Pancreas (tissue), 10 donors: ENCODE data around the gene SKI. TPM values are rescaled to one million over a fixed set of nuclear protein-coding genes. Genes with fewer than 3 reads are reported as not detected.

Source experiments
- ATAC-seq, 4 donors: fragments of 200-7000 bp; cut with Tn5 transposase; one replicate each; pipeline versions ENCODE4 v1.8.0 to v1.9.1; 2020; ENCODE audit warnings: mild to moderate bottlenecking in 4 of 4, moderate library complexity in 4 of 4
- DNase-seq, 6 donors: peaks; one replicate each; pipeline ENCODE4 v3.0.0-alpha.2; 2020
- FAIRE-seq: peaks from 2 replicates; lab custom pipeline; 2012; peaks lifted over from hg19 to GRCh38; lab: Jason Lieb, UNC
- H3K27ac ChIP-seq, 4 donors: fragments of 200-600 bp; sonication (generic); 1 replicate in 3 of 4; 2 replicates in 1 of 4; pipeline versions ENCODE4 v1.5.0 to v1.8.0; 2020
- H3K27me3 ChIP-seq, 4 donors: fragments of 200-600 bp; one replicate each; pipeline ENCODE4 v1.8.0; 2021
- H3K36me3 ChIP-seq, 3 donors: fragments of 200-600 bp; sonication (generic) in 1 of 3; one replicate each; pipeline versions ENCODE4 v1.5.0 to v1.8.0; 2020 to 2021
- H3K4me1 ChIP-seq, 3 donors: fragments of 200-600 bp; one replicate each; pipeline ENCODE4 v1.8.0; 2021
- H3K4me3 ChIP-seq, 4 donors: fragments of 200-600 bp; sonication (generic) in 2 of 4; one replicate each; pipeline versions ENCODE4 v1.5.0 to v1.8.0; 2020 to 2021
- H3K9me3 ChIP-seq, 4 donors: fragments of 200-600 bp; one replicate each; pipeline ENCODE4 v1.8.0; 2021
- CTCF ChIP-seq, 4 donors: fragments of 200-600 bp; sonication (generic) in 3 of 4; IDR thresholded peaks; one replicate each; pipeline versions ENCODE4 v1.5.0 to v1.8.0; 2021; ENCODE audit warnings: antibody characterized with exemption in 4 of 4
- WGBS, 2 donors: extraction: QIAGEN DNeasy Blood & Tissue Kit; methylation state at CpG; one replicate each; pipeline ENCODE4 v1.1.7; 2013; 5-methylcytosine and 5-hydroxymethylcytosine counted together
- intact Hi-C, 3 donors: fragments of 100-400 bp; cut with DNase I; formaldehyde crosslinking; loops; one replicate each; pipeline versions ENCODE4 v1.11.1 to v1.14.2; 2022
- polyA plus RNA-seq, 2 donors: library from polyadenylated mRNA; stranded (reverse); fragments of 200-250 nt; gene quantifications; one replicate each; pipeline ENCODE4 v1.2.3, GENCODE V29; 2013
- total RNA-seq, 6 donors: library from RNA; stranded (reverse); fragmentation: NEBNext Ultra II Directional in 4 of 6; extraction: Animal tissue kit (Norgen Biotek cat#: 25700) in 4 of 6; gene quantifications; one replicate each; pipeline versions ENCODE4 v1.2.1 to v1.2.4, GENCODE V29; 2021 to 2023
- donor health status: healthy with polysubstance abuse.
- donor health status: DM: no; HTN: no; CAD: no; lungs with moderate emphysema.
- donor health status: DM: no; HTN: no; CAD: no.
- donor health status: control.
- donor health status: control.
- donor health status: Bipolar disorder and iron deficiency.
- donor health status: DM: yes; HTN: yes; CAD: no.
- donor health status: DM: no; HTN: no; CAD: no.
- donor health status: DM: no; HTN: no; CAD: no.
- donor health status: DM: yes; HTN: yes; CAD: no.

SKI gene
- total and polyA plus RNA-seq, 8 donors, result 8.6 to 27.9 (median 14.0) TPM

- DNase-seq (no peak), ATAC-seq (no peak), FAIRE-seq (no peak)
- no peak for TF ChIP-seq CTCF (IDR thresholded peaks at IDR 0.05)
- Histone ChIP-seq H3K27ac (no peak overlapping the region), H3K9me3 (no peaks in the 10 kb centered on the region), H3K36me3 (no peaks in the 10 kb centered on the region), H3K4me3 (no peak overlapping the region), H3K4me1 (no peaks in the 10 kb centered on the region), H3K27me3 (no peaks in the 10 kb centered on the region)
- whole genome bisulfite sequencing, 2 donors, result 92 to 96% methylated on average over 14 of the region's 14 CpGs
- intact Hi-C loops, result no loop called here
Observed at GRCh38 chr1:2181271-2181670, 46.8 kb upstream of the SKI start.

GRCh38 chr1:2181752-2182151, 46.4 kb upstream of the SKI start:
- TF ChIP-seq CTCF (IDR thresholded peaks at IDR 0.05), result no peak
- DNase-seq (peak in 1 of 6 donors; percentile 50), FAIRE-seq (no peak), ATAC-seq (no peak)
- Histone ChIP-seq H3K27me3 (no peaks in the 10 kb centered on the region), H3K9me3 (no peaks in the 10 kb centered on the region), H3K27ac (no peak overlapping the region), H3K4me1 (no peaks in the 10 kb centered on the region), H3K36me3 (no peaks in the 10 kb centered on the region), H3K4me3 (no peak overlapping the region)
- WGBS, 2 donors, result 96 to 99% methylated on average over 11 of the region's 11 CpGs
- intact Hi-C loops, result no loop called here

GRCh38 chr1:2182376-2182775, 45.7 kb upstream of the SKI start:
- FAIRE-seq (no peak), DNase-seq (peak in 1 of 6 donors; percentile 45), ATAC-seq (no peak)
- Histone ChIP-seq H3K27me3 (no peaks in the 10 kb centered on the region), H3K36me3 (no peaks in the 10 kb centered on the region), H3K4me1 (no peaks in the 10 kb centered on the region), H3K4me3 (no peak overlapping the region), H3K9me3 (no peaks in the 10 kb centered on the region), H3K27ac (no peak overlapping the region)
- 93 to 96% methylated on average over 13 of the region's 13 CpGs for WGBS, 2 donors
- no peak for TF ChIP-seq CTCF (IDR thresholded peaks at IDR 0.05)
- intact Hi-C loops, result no loop called here

GRCh38 chr1:2183937-2184334, 44.2 kb upstream of the SKI start:
- no peak for TF ChIP-seq CTCF (IDR thresholded peaks at IDR 0.05)
- H3K4me3 ChIP-seq, result no peak overlapping the region
- H3K36me3 ChIP-seq, result no peaks in the 10 kb centered on the region
- WGBS, 2 donors, result 91% methylated on average over 15 of the region's 15 CpGs
- ATAC-seq, result no peak
- no peaks in the 10 kb centered on the region for H3K9me3 ChIP-seq
- intact Hi-C loops, result no loop called here
- H3K27me3 ChIP-seq, result no peaks in the 10 kb centered on the region
- no peak for DNase-seq
- H3K27ac ChIP-seq, result no peak overlapping the region
- H3K4me1 ChIP-seq, result no peaks in the 10 kb centered on the region
- no peak for FAIRE-seq

- WGBS, 2 donors, result 90 to 92% methylated on average over 18 of the region's 18 CpGs
- Histone ChIP-seq H3K36me3 (no peaks in the 10 kb centered on the region), H3K27ac (no peak overlapping the region), H3K9me3 (no peaks in the 10 kb centered on the region), H3K27me3 (no peaks in the 10 kb centered on the region), H3K4me1 (no peaks in the 10 kb centered on the region), H3K4me3 (no peak overlapping the region)
- no peak for TF ChIP-seq CTCF (IDR thresholded peaks at IDR 0.05)
- no peak for ATAC-seq
- no peak for FAIRE-seq
- DNase-seq, result no peak
- intact Hi-C loops, result no loop called here
Observed at GRCh38 chr1:2184531-2184930, 43.6 kb upstream of the SKI start.
